GM20000 (cell line): ENCODE measurements around the gene ARHGEF37.

Experiments
- DNase-seq: peaks from one replicate; pipeline ENCODE4 v3.0.0; 2012; ENCODE audit warnings: low spot score
- CTCF ChIP-seq: IDR thresholded peaks from 2 replicates; pipeline ENCODE4 v1.5.1; 2012; ENCODE audit warnings: mild to moderate bottlenecking, control low read depth; ENCODE audit errors: extremely low read depth, missing control alignments

Gene ARHGEF37

DNA sequence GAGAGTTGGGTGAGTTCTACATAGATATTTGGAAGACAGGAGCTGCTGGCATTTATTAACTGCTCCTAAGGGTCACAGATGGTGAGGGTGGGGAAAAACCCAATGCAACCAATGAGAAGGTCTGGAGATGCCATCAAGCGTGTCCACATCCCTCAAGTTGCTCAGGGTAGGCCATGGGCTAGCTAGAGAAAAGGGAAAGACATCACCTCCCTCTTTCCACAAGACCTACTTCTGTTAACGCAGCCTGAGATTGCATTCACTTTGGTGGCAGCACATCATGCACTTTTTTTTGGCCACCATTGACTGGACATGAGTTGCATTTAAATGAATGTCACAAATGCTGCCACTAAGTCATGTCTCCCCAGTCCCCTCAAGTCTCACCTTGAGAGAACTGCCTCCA is 71.4 kb downstream of the ARHGEF37 start:
- no peak for DNase-seq
- TF ChIP-seq CTCF = no peak

DNA sequence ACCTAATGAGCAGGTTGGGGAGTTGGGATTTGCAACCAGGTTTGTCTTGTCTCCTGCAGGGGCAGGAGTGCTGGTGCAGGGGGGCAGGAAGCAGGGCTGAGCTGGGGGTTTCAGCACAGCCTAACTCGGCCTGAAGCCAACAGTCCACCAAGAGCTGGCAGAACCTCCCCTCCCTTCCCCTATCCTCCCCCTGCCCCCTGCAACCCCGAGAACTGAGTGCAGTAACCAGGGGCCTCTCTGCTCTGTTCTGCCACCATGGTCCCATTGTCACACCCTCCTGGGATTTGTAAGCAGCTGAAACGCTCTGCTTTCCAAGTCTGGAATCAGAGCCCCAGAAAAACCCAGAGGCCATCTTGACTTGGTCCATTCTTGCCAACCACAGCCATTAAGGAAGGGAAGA is 72.9 kb downstream of the ARHGEF37 start:
- no peak for DNase-seq

DNA sequence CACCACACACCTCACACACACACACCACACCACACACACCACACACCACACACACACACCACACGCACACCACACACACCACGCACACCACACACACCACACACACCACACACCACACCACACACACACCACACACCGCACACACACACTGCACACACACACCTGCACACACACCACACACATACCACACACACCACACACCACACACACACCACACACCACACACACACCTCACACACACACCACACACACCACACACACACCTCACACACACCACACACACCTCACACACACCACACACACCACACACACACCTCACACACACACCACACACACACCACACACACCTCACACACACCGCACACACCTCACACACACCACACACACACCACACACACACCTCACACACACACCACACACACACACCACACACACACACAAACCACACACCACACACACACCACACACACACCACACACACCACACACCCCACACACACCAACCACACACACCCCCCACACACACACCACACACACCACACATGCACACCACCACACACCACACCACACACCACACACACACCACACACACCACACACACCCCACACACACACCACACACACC is 73.7 kb downstream of the ARHGEF37 start:
- no peak for DNase-seq
- TF ChIP-seq CTCF = no peak

More for the DNA sequence above, 72.9 kb downstream of the ARHGEF37 start:
- no peak for TF ChIP-seq CTCF

GRCh38 chr5:149656576-149657182 is 75.4 kb downstream of the ARHGEF37 start:
- DNase-seq = peak; percentile 52
- TF ChIP-seq CTCF = peak; percentile 74

GRCh38 chr5:149657324-149657723 is 76.0 kb downstream of the ARHGEF37 start:
- DNase-seq = no peak
- no peak for TF ChIP-seq CTCF

GRCh38 chr5:149658299-149658698 is 77.0 kb downstream of the ARHGEF37 start:
- no peak for DNase-seq
- TF ChIP-seq CTCF = no peak

GRCh38 chr5:149664083-149664482 is 82.8 kb downstream of the ARHGEF37 start:
- DNase-seq = no peak
- TF ChIP-seq CTCF = no peak
